GM12891 (cell line): Measurements from ENCODE around the gene MLC1.

ENCODE experiments used
- DNase-seq: peaks from one replicate; pipeline ENCODE4 v3.0.0; 2011; ENCODE audit warnings: low spot score; ENCODE audit not compliant: insufficient read length
- FAIRE-seq: peaks from 2 replicates; lab custom pipeline; 2011; peaks lifted over from hg19 to GRCh38; lab: Jason Lieb, UNC
- PAX5 ChIP-seq: IDR thresholded peaks from 2 replicates; pipeline ENCODE4 v1.6.1; 2011; ENCODE audit warnings: low read length, moderate library complexity, mild to moderate bottlenecking; ENCODE audit not compliant: insufficient read depth, severe bottlenecking
- POLR2A ChIP-seq: IDR thresholded peaks from 2 replicates; pipeline ENCODE4 v1.6.1; 2011; ENCODE audit warnings: low read depth, low read length, control low read depth
- POLR2AphosphoS5 ChIP-seq: IDR thresholded peaks from 2 replicates; pipeline ENCODE4 v1.6.1; 2011; ENCODE audit warnings: low read depth, low read length, control low read depth
- POU2F2 ChIP-seq: IDR thresholded peaks from 2 replicates; pipeline ENCODE4 v1.6.1; 2011; ENCODE audit warnings: low read depth, mild to moderate bottlenecking, control low read depth, low read length, moderate library complexity
- SPI1 ChIP-seq: IDR thresholded peaks from 2 replicates; pipeline ENCODE4 v1.6.1; 2011; ENCODE audit warnings: low read depth, low read length, control low read depth
- TAF1 ChIP-seq: IDR thresholded peaks from 2 replicates; pipeline ENCODE4 v1.6.1; 2011; ENCODE audit warnings: low read depth, low read length, control low read depth

The MLC1 gene

DNA sequence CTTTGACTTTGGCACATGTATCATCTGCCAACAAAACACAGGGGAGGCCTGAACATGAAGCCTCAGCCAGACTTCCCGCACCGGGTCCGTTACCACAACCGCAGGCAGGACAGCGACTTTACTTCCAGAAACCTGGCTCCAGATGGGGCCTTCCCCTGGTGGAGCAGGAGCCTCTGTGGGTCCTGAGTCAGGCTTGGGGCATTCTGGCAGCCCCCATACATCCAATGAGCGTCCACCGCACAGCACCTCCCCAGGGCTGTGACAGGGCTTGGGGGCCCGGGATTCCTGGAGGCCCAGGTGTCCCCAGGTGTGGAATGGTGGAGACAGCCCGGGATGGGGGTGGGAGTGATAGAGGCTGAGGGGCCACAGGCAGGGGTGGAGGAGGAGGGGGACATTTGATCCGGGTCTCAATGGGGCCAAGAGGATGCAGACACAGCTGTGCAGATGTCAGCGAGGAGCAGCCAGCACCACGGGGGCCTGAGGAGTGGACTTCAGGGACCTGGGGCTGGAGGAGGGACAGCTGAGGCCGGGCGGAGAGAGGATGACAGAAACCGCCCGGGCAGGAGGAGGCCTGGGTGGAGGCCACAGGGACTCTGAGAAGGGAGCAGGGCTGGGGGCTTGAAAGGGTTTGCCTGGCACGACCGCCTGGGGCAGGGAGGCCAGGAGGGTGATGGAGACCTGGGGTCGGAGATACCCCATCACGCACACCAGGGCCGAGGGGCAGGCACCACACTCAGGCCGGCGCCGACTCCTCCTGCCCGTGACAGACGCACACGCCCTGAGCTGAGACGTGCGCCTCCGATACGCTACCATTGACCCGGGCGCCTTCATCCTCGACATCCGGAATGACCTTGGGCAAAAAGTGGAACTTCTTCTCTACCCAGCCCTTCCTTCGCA is 35.7 kb downstream of the MLC1 start:
- DNase-seq = no peak
- TF ChIP-seq SPI1 = no peak
- no peak for TF ChIP-seq POU2F2
- TF ChIP-seq PAX5 = no peak
- no peak for TF ChIP-seq POLR2A
- no peak for TF ChIP-seq POLR2AphosphoS5
- TF ChIP-seq TAF1 = no peak
- no peak for FAIRE-seq

DNA sequence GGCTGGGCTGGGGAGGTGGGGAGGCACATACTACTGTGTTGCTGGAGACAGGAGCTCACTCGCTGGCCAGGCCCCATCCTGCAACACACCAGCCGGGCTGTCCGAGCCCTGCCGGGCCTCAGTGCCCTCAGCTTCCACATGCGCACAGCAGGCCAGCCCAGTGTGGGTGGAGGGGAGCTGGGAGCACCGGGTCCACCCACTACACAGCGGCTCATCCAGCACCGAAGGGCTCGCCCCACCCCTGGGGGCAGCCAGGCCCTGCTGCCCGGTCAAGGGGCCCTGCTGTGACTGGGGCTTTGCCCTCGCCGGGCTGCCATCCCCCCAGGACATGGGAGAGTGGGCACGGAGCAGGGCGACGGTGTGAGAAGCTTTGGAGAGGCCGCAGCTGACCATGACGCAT is 36.4 kb downstream of the MLC1 start:
- DNase-seq = no peak
- TF ChIP-seq TAF1 (no peak), POLR2AphosphoS5 (no peak), SPI1 (no peak), PAX5 (no peak), POLR2A (no peak), POU2F2 (no peak)
- FAIRE-seq = no peak

DNA sequence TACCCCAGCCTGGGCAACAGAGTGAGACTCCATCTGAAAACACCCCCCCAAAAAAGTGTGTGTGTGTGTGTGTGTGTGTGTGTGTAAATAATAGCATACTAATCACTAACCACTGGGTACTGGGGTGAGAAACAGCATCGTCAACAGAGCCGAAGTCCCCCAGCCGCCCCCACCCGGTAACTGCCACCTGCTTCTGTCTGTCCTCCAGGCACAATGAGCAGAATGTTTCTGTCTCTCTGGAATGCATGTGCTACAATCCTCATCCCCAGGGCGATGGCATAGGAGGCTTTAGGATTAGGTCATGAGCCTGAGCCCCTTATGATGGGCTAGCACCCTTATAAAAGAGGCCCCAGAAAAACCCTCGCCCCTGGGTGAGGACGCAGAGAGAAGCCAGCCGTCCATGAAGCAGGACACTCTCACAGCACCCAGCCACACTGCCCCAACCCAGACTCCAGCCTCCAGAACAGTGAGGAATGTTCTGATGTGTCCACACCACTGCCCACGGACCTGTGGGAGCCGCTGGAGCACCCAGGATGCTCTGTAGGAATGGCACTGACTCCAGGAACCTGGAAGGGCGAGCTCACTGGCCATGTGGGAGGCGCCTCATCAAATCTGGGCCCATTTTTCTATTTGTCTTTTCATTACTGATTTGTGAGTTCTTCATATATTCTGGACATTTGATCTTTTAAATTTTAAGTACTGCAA is 37.0 kb downstream of the MLC1 start:
- TF ChIP-seq SPI1 (no peak), POU2F2 (no peak), POLR2A (no peak), PAX5 (no peak), TAF1 (no peak), POLR2AphosphoS5 (no peak)
- DNase-seq (no peak), FAIRE-seq (no peak)

GRCh38 chr22:50047346-50047745 is 37.9 kb downstream of the MLC1 start:
- no peak for TF ChIP-seq PAX5
- TF ChIP-seq POU2F2 = no peak
- TF ChIP-seq POLR2AphosphoS5 = no peak
- TF ChIP-seq SPI1 = no peak
- no peak for TF ChIP-seq TAF1
- no peak for TF ChIP-seq POLR2A

DNA sequence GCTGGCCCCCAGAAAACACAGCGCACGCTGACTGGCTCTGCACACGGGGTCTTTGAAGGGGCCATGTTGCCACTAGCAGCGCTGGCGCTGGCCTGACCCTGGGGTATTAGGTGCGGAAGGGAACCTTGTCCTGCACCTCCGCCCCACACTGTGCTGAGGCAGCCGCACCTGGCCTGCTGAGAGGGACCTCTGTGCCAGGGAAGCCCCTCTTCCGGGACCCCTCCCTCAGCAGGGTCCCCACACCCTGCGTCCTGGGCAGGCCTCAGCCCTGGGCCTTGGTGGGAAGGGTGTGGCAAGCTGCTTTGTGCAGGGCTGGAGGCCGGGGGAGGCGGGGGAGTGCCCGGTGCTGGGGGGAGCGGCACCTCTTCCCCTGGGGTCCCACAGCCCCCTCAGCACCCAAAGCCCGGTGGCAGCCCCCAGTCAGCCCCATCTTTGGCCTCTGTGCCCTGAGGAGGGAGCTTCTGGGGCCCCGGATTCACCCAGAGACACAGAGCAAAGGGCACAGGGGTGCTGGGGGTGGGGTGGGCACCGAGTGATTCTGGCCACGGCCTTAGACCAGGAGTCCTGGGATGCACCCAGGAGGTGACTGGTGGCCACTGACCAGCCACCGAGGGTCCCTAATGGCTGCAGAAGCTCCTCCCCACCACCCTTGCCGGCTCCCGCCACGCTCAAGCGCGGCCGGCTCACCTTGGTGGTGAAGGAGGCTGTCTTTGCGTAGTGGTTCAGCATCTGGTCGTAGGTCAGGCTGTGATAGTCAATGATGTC is 38.6 kb downstream of the MLC1 start:
- no peak for FAIRE-seq
- no peak for DNase-seq
- TF ChIP-seq TAF1 (no peak), POU2F2 (no peak), SPI1 (no peak), PAX5 (no peak), POLR2AphosphoS5 (no peak), POLR2A (no peak)

More at GRCh38 chr22:50047346-50047745, 37.9 kb downstream of the MLC1 start:
- DNase-seq (no peak), FAIRE-seq (no peak)

DNA sequence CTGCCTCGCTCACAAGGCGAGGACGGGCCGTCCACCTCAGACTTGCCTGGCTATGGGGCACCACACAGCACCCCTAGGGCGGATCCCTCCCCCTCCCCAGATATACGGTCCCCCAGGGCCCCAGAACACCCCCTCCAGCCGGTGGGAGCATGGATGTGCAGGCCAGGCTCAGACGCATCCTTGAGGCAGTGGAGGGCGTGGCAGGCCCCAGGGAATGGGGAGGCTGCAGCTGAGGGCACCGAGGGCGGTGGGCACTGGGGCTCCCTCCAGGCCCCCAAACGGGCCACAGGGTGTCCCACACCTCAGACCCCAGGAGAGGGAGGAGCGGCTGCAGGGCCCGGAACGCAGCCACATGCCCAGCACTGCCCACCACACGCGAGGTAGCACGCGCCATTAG is 39.2 kb downstream of the MLC1 start:
- FAIRE-seq (no peak), DNase-seq (no peak)
- TF ChIP-seq POU2F2 (no peak), PAX5 (no peak), POLR2A (no peak), TAF1 (no peak), POLR2AphosphoS5 (no peak), SPI1 (no peak)

- TF ChIP-seq POLR2A (no peak), POU2F2 (no peak), PAX5 (no peak), POLR2AphosphoS5 (no peak), TAF1 (no peak), SPI1 (no peak)
- FAIRE-seq (no peak), DNase-seq (no peak)
Observed at GRCh38 chr22:50045211-50046018, 39.8 kb downstream of the MLC1 start.

DNA sequence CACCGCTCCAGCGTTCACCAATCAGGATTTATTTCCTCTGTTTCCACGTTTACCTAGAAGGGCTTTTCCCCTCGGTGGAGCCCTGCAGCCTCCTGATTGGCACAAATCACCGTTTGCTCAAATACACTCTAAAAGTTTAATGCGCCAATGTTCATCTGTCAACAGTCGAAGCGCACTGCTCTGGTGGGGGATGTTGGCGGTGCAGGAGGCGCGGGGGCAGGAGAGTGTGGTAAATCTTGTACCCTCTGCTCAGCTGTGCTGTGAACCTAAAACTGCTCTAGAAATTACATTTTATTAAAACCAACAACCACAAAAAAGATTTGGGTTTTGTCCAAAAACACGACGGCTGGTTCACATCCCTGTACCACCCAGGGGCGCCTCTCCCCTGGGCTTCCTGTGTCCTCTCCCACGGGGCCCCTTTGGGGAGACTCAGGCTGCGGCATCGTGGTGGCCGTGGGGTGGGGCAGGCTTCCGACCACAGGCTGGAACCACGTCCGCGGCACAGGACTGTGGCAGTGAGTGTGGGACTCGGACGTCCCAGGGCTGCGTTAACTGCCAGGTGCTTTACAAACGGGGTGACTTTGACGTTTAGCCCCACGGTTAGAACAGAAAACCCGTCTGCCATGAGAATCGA is 40.6 kb downstream of the MLC1 start:
- DNase-seq (no peak), FAIRE-seq (no peak)
- no peak for TF ChIP-seq POLR2AphosphoS5
- TF ChIP-seq TAF1 = no peak
- TF ChIP-seq POLR2A = no peak
- no peak for TF ChIP-seq PAX5
- TF ChIP-seq POU2F2 = no peak
- no peak for TF ChIP-seq SPI1
